ENCODE data around the gene HCFC2. TPM values are rescaled to one million over a fixed set of nuclear protein-coding genes. Genes with fewer than 3 reads are reported as not detected.

The HCFC2 gene
- total and polyA plus RNA-seq, 2 of the 8 experiments (the other 6 are each of a cell fraction or from before 2014, with no cell fraction given) = 0.62 to 1.8 TPM

- TF ChIP-seq CHD7 (IDR thresholded peaks at IDR 0.05; ENCODE audit: insufficient replicate concordance, low read length) = no peak
- TF ChIP-seq RXRA (IDR thresholded peaks at IDR 0.05; ENCODE audit: insufficient read depth, low read depth, low read length) = no peak
These were observed 41.5 kb upstream of the HCFC2 start (continued) for GRCh38 chr12:104022786-104023185.

Data from H1 (cell line).